Measurements from ENCODE around the gene SSNA1.

SSNA1 gene

GRCh38 chr9:137141976-137142936 lies 46.2 kb upstream of the SSNA1 start:
- no peak for DNase-seq (ENCODE audit: low read depth)
- TF ChIP-seq CTCF (IDR thresholded peaks at IDR 0.05; ENCODE audit: insufficient read depth, low read depth, low read length, missing control alignments), result no peak
- H3K4me3 ChIP-seq (ENCODE audit: low read depth, low read length), result no peak overlapping the region

GRCh38 chr9:137143459-137143858 lies 45.0 kb upstream of the SSNA1 start:
- no peak for TF ChIP-seq CTCF (IDR thresholded peaks at IDR 0.05; ENCODE audit: insufficient read depth, low read depth, low read length, missing control alignments)
- DNase-seq (ENCODE audit: low read depth), result no peak
- H3K4me3 ChIP-seq (ENCODE audit: low read depth, low read length), result no peak overlapping the region

GRCh38 chr9:137145731-137146526 lies 42.5 kb upstream of the SSNA1 start:
- DNase-seq (ENCODE audit: low read depth), result no peak
- no peak for TF ChIP-seq CTCF (IDR thresholded peaks at IDR 0.05; ENCODE audit: insufficient read depth, low read depth, low read length, missing control alignments)
- H3K4me3 ChIP-seq (ENCODE audit: low read depth, low read length), result no peak overlapping the region

DNA sequence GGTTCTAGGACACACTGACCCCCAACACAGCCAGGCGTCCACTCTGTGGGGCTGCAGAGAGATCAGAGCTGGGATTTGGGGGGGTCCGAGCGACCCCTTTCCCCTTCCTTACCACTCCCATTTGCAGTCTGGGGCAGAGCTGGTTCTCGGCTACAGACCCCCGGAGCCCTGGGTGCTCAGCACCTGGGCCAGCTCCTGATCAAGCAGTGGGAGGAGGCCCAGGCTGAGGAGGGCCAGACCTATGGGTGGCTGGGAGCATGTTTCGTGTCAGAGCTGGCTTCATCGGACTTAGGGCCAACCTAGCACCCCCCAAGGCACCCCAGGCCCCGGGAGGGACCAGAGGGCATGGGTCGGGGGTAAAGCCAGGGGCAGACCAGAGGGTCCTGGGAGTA lies 42.0 kb upstream of the SSNA1 start:
- no peak overlapping the region for H3K4me3 ChIP-seq (ENCODE audit: low read depth, low read length)
- DNase-seq (ENCODE audit: low read depth), result no peak
- TF ChIP-seq CTCF (IDR thresholded peaks at IDR 0.05; ENCODE audit: insufficient read depth, low read depth, low read length, missing control alignments), result no peak

GRCh38 chr9:137147091-137147792 lies 41.2 kb upstream of the SSNA1 start:
- DNase-seq (ENCODE audit: low read depth), result no peak
- no peak overlapping the region for H3K4me3 ChIP-seq (ENCODE audit: low read depth, low read length)
- no peak for TF ChIP-seq CTCF (IDR thresholded peaks at IDR 0.05; ENCODE audit: insufficient read depth, low read depth, low read length, missing control alignments)

- no peak overlapping the region for H3K4me3 ChIP-seq (ENCODE audit: low read depth, low read length)
- no peak for DNase-seq (ENCODE audit: low read depth)
- no peak for TF ChIP-seq CTCF (IDR thresholded peaks at IDR 0.05; ENCODE audit: insufficient read depth, low read depth, low read length, missing control alignments)
Observed at GRCh38 chr9:137147793-137148160, 40.7 kb upstream of the SSNA1 start.

Data from GM12865 (cell line).